Adrenal gland (tissue), 5 donors: ENCODE data around the gene CYP3A7.

Experiments used
- CTCF ChIP-seq, 6 experiments: fragments of 450-650 bp in 4 of 6; fragments of 200-600 bp in 2 of 6; sonication (generic) in 1 of 6; IDR thresholded peaks; 1 replicate in 5 of 6; 2 replicates in 1 of 6; pipeline versions ENCODE4 v1.5.1 to v1.8.0; 2016 to 2021; ENCODE audit warnings: antibody characterized with exemption in 6 of 6, mild to moderate bottlenecking in 2 of 6, moderate library complexity in 1 of 6
- POLR2A ChIP-seq, 2 donors: fragments of 450-650 bp; IDR thresholded peaks; one replicate each; pipeline ENCODE4 v1.6.1; 2017; ENCODE audit warnings: antibody characterized with exemption in 2 of 2, mild to moderate bottlenecking in 2 of 2, moderate library complexity in 1 of 2
- donor health status: DM: no; HTN: no; CAD: no.

- TF ChIP-seq CTCF (IDR thresholded peaks at IDR 0.05) (no peak), POLR2A (IDR thresholded peaks at IDR 0.05) (no peak)
Observed at GRCh38 chr7:99713995-99714570, 20.9 kb downstream of the CYP3A7 start.
